AML-193 (cell line): Measurements from ENCODE around the gene ADGRG6.

ENCODE experiments used
- DNase-seq, 2 experiments: peaks; one replicate each; lab custom pipeline; 2025; lab: John Stamatoyannopoulos, UW

The ADGRG6 gene

GRCh38 chr6:142376115-142376514 lies 74.3 kb downstream of the ADGRG6 start:
- DNase-seq = no peak

GRCh38 chr6:142376800-142377496 lies 75.1 kb downstream of the ADGRG6 start:
- no peak for DNase-seq

- no peak for DNase-seq
Observed at GRCh38 chr6:142377497-142377848, 75.7 kb downstream of the ADGRG6 start.

GRCh38 chr6:142378138-142378875 lies 76.5 kb downstream of the ADGRG6 start:
- DNase-seq = peak; percentile 48 to 51

GRCh38 chr6:142380626-142381025 lies 78.8 kb downstream of the ADGRG6 start:
- no peak for DNase-seq

GRCh38 chr6:142381181-142381580 lies 79.4 kb downstream of the ADGRG6 start:
- DNase-seq = no peak

- no peak for DNase-seq
Observed at GRCh38 chr6:142381845-142382378, 80.1 kb downstream of the ADGRG6 start.

GRCh38 chr6:142384519-142385254 lies 82.9 kb downstream of the ADGRG6 start:
- DNase-seq = no peak

GRCh38 chr6:142385352-142385751 lies 83.5 kb downstream of the ADGRG6 start:
- DNase-seq = no peak

- no peak for DNase-seq
Observed at GRCh38 chr6:142386657-142387056, 84.8 kb downstream of the ADGRG6 start.

- peak; percentile 52 to 59 for DNase-seq
Observed at GRCh38 chr6:142387997-142388815, 86.4 kb downstream of the ADGRG6 start.

- no peak for DNase-seq
Observed at GRCh38 chr6:142395266-142395665, 93.5 kb downstream of the ADGRG6 start.

GRCh38 chr6:142395768-142396231 lies 94.0 kb downstream of the ADGRG6 start:
- DNase-seq = no peak

- DNase-seq = no peak
Observed at GRCh38 chr6:142398353-142398752, 96.5 kb downstream of the ADGRG6 start.

- DNase-seq = no peak
Observed at GRCh38 chr6:142399739-142400138, 97.9 kb downstream of the ADGRG6 start.

- DNase-seq = no peak
Observed at GRCh38 chr6:142400495-142400894, 98.7 kb downstream of the ADGRG6 start.

GRCh38 chr6:142401838-142402237 lies 100.0 kb downstream of the ADGRG6 start:
- DNase-seq = no peak

GRCh38 chr6:142404751-142405150 lies 102.9 kb downstream of the ADGRG6 start:
- DNase-seq = no peak

- no peak for DNase-seq
Observed at GRCh38 chr6:142406131-142406530, 104.3 kb downstream of the ADGRG6 start.

- DNase-seq = no peak
Observed at GRCh38 chr6:142407685-142408273, 106.0 kb downstream of the ADGRG6 start.

- DNase-seq = no peak
Observed at GRCh38 chr6:142408409-142408808, 106.6 kb downstream of the ADGRG6 start.
